Smooth muscle cell (in vitro differentiated cells): ENCODE measurements around the gene AVPR1B. TPM values are rescaled to one million over a fixed set of nuclear protein-coding genes. Genes with fewer than 3 reads are reported as not detected.

Experiments
- DNase-seq: peaks from one replicate; lab custom pipeline; 2025; ENCODE audit not compliant: unreplicated experiment; lab: John Stamatoyannopoulos, UW
- H2AFZ ChIP-seq: fragments of 200-600 bp; sonication (generic); 2 replicates; pipeline ENCODE4 v1.6.0; 2016; ENCODE audit warnings: antibody characterized with exemption, low read depth, mild to moderate bottlenecking
- H3F3A ChIP-seq: fragments of 200-600 bp; sonication (generic); 2 replicates; pipeline ENCODE4 v1.6.0; 2017; ENCODE audit warnings: antibody characterized with exemption, low read depth
- H3K27ac ChIP-seq: fragments of 200-600 bp; sonication (generic); 2 replicates; pipeline ENCODE4 v1.5.1; 2016; ENCODE audit warnings: low read depth, mild to moderate bottlenecking
- H3K27me3 ChIP-seq: fragments of 200-600 bp; sonication (generic); 2 replicates; pipeline ENCODE4 v1.6.1; 2016; ENCODE audit warnings: low read depth, mild to moderate bottlenecking
- H3K36me3 ChIP-seq: fragments of 200-600 bp; sonication (generic); 2 replicates; pipeline ENCODE4 v1.5.1; 2016; ENCODE audit warnings: low read depth
- H3K4me1 ChIP-seq: fragments of 200-600 bp; sonication (generic); 2 replicates; pipeline ENCODE4 v1.5.1; 2016; ENCODE audit warnings: low read depth
- H3K4me2 ChIP-seq: fragments of 200-600 bp; sonication (generic); 2 replicates; pipeline ENCODE4 v1.6.0; 2016; ENCODE audit warnings: mild to moderate bottlenecking
- H3K4me3 ChIP-seq: fragments of 200-600 bp; sonication (generic); 2 replicates; pipeline ENCODE4 v1.5.1; 2016; ENCODE audit warnings: mild to moderate bottlenecking
- H3K79me2 ChIP-seq: fragments of 200-600 bp; sonication (generic); 2 replicates; pipeline ENCODE4 v1.6.0; 2016; ENCODE audit warnings: low read depth, mild to moderate bottlenecking
- H3K9ac ChIP-seq: fragments of 200-600 bp; sonication (generic); 2 replicates; pipeline ENCODE4 v1.6.0; 2016; ENCODE audit warnings: low read depth
- H3K9me3 ChIP-seq: fragments of 200-600 bp; sonication (generic); replicated peaks from 2 replicates; pipeline ENCODE4 v1.5.1; 2016; ENCODE audit warnings: low read depth
- H4K20me1 ChIP-seq: fragments of 200-600 bp; sonication (generic); 2 replicates; pipeline ENCODE4 v1.6.0; 2016; ENCODE audit warnings: low read depth
- CTCF ChIP-seq: fragments of 200-600 bp; sonication (generic); IDR thresholded peaks from 2 replicates; pipeline ENCODE4 v1.5.1; 2017; ENCODE audit warnings: borderline replicate concordance, mild to moderate bottlenecking, antibody characterized with exemption; ENCODE audit not compliant: insufficient read depth, poor library complexity, severe bottlenecking
- WGBS: methylation state at CpG from one replicate; pipeline ENCODE4 v1.1.7; 2016; ENCODE audit warnings: low lambda C conversion rate; 5-methylcytosine and 5-hydroxymethylcytosine counted together
- polyA plus RNA-seq: library from polyadenylated mRNA; unstranded; fragments of >200 nt; fragmentation: Nextera tagmentation; extraction: Ambion mirVana; gene quantifications from 2 replicates; pipeline ENCODE4 v1.2.1, GENCODE V29; 2016
- total RNA-seq: library from RNA; depleted of rRNA; stranded (reverse); fragments of >200 nt; gene quantifications from 2 replicates; pipeline ENCODE4 v1.2.3, GENCODE V29; 2014

The AVPR1B gene
- total and polyA plus RNA-seq, 2 experiments from 2014 or later = not detected

- H3K36me3 ChIP-seq = no peaks in the 10 kb centered on the region
- no peak overlapping the region for H3K9ac ChIP-seq
- H4K20me1 ChIP-seq = no peaks in the 10 kb centered on the region
- H3F3A ChIP-seq = no peaks in the 10 kb centered on the region
- H3K27ac ChIP-seq = no peak overlapping the region
- no peaks in the 10 kb centered on the region for H3K27me3 ChIP-seq
- H2AFZ ChIP-seq = no peak overlapping the region
- DNase-seq = no peak
- no peak overlapping the region for H3K4me2 ChIP-seq
- TF ChIP-seq CTCF = no peak
- H3K4me1 ChIP-seq = no peaks in the 10 kb centered on the region
- H3K4me3 ChIP-seq = no peak overlapping the region
- H3K9me3 ChIP-seq = no peaks in the 10 kb centered on the region
- WGBS = 88% methylated on average over 1 of the region's 1 CpG
- H3K79me2 ChIP-seq = no peaks in the 10 kb centered on the region
Observed at GRCh38 chr1:206100226-206100815, 16.9 kb downstream of the AVPR1B start.

GRCh38 chr1:206098242-206098919 lies 18.8 kb downstream of the AVPR1B start:
- Histone ChIP-seq H4K20me1 (no peaks in the 10 kb centered on the region), H3K79me2 (no peaks in the 10 kb centered on the region), H3K4me2 (no peak overlapping the region), H3K4me3 (no peak overlapping the region), H3K27ac (no peak overlapping the region), H3K36me3 (no peaks in the 10 kb centered on the region), H3K27me3 (no peaks in the 10 kb centered on the region), H3K9ac (no peak overlapping the region), H3K9me3 (no peaks in the 10 kb centered on the region), H3K4me1 (no peaks in the 10 kb centered on the region), H2AFZ (no peak overlapping the region), H3F3A (no peaks in the 10 kb centered on the region)
- DNase-seq = no peak
- WGBS = 91% methylated on average over 9 of the region's 9 CpGs
- no peak for TF ChIP-seq CTCF

- no peak for DNase-seq
- no peaks in the 10 kb centered on the region for H3F3A ChIP-seq
- no peaks in the 10 kb centered on the region for H3K9me3 ChIP-seq
- H3K4me2 ChIP-seq = no peak overlapping the region
- no peaks in the 10 kb centered on the region for H4K20me1 ChIP-seq
- H3K4me1 ChIP-seq = no peaks in the 10 kb centered on the region
- no peak for TF ChIP-seq CTCF
- no peak overlapping the region for H3K27ac ChIP-seq
- no peaks in the 10 kb centered on the region for H3K27me3 ChIP-seq
- no peak overlapping the region for H2AFZ ChIP-seq
- no peak overlapping the region for H3K4me3 ChIP-seq
- 84% methylated on average over 3 of the region's 3 CpGs for WGBS
- H3K36me3 ChIP-seq = no peaks in the 10 kb centered on the region
- H3K9ac ChIP-seq = no peak overlapping the region
- no peaks in the 10 kb centered on the region for H3K79me2 ChIP-seq
Observed at GRCh38 chr1:206097381-206097780, 19.8 kb downstream of the AVPR1B start.

- 58% methylated on average over 7 of the region's 7 CpGs for WGBS
- TF ChIP-seq CTCF = no peak
Observed at GRCh38 chr1:206094024-206094423, 23.2 kb downstream of the AVPR1B start.

More at GRCh38 chr1:206094024-206094423, 23.2 kb downstream of the AVPR1B start:
- Histone ChIP-seq H3K27me3 (peaks cover 5% of the 10 kb centered on the region), H2AFZ (no peak overlapping the region), H3K4me3 (no peak overlapping the region), H3K9me3 (no peaks in the 10 kb centered on the region), H3K9ac (no peak overlapping the region), H3F3A (no peaks in the 10 kb centered on the region), H4K20me1 (no peaks in the 10 kb centered on the region), H3K36me3 (no peaks in the 10 kb centered on the region), H3K27ac (no peak overlapping the region), H3K79me2 (no peaks in the 10 kb centered on the region), H3K4me2 (no peak overlapping the region), H3K4me1 (no peaks in the 10 kb centered on the region)
- DNase-seq = no peak
